Adrenal gland (tissue), 12 donors: Measurements from ENCODE around the gene NDUFS8. TPM values are rescaled to one million over a fixed set of nuclear protein-coding genes. Genes with fewer than 3 reads are reported as not detected.

Experiments
- DNase-seq, 7 donors: peaks; one replicate each; pipeline ENCODE4 v3.0.0-alpha.2; 2019 to 2020
- H3K27ac ChIP-seq, 5 donors: fragments of 200-600 bp; sonication (generic) in 4 of 5; 1 replicate in 3 of 5; 2 replicates in 2 of 5; pipeline versions ENCODE4 v1.5.1 to v1.8.0; 2016 to 2020; ENCODE audit warnings: mild to moderate bottlenecking in 1 of 5
- H3K27me3 ChIP-seq: fragments of 200-600 bp; 2 replicates; pipeline ENCODE4 v1.8.0; 2021
- H3K36me3 ChIP-seq, 2 donors: fragments of 200-600 bp; replicated peaks in 1 of 2; 1 replicate in 1 of 2; 2 replicates in 1 of 2; pipeline versions ENCODE4 v1.5.1 to v1.8.0; 2018 to 2022
- H3K4me1 ChIP-seq, 2 donors: fragments of 200-600 bp; replicated peaks in 1 of 2; 1 replicate in 1 of 2; 2 replicates in 1 of 2; pipeline versions ENCODE4 v1.5.1 to v1.8.0; 2018 to 2021
- H3K4me3 ChIP-seq, 4 donors: fragments of 200-600 bp; sonication (generic) in 3 of 4; one replicate each; pipeline ENCODE4 v1.5.1; 2016 to 2018
- H3K9me3 ChIP-seq, 3 donors: fragments of 200-600 bp; sonication (generic) in 1 of 3; replicated peaks in 1 of 3; 1 replicate in 2 of 3; 2 replicates in 1 of 3; pipeline versions ENCODE4 v1.5.1 to v1.8.0; 2016 to 2021
- POLR2A ChIP-seq, 2 donors: fragments of 450-650 bp; IDR thresholded peaks; one replicate each; pipeline ENCODE4 v1.6.1; 2017; ENCODE audit warnings: antibody characterized with exemption in 2 of 2, mild to moderate bottlenecking in 2 of 2, moderate library complexity in 1 of 2
- WGBS, 4 donors: extraction: QIAGEN DNeasy Blood & Tissue Kit in 2 of 4; methylation state at CpG; one replicate each; pipeline versions ENCODE4 v1.1.5 to v1.1.7; 2013 to 2017; 5-methylcytosine and 5-hydroxymethylcytosine counted together
- intact Hi-C, 2 donors: fragments of 100-400 bp; cut with DNase I; formaldehyde crosslinking; loops; one replicate each; pipeline versions ENCODE4 v1.14.1 to v1.15.0; 2022 to 2023
- polyA plus RNA-seq, 3 donors: library from polyadenylated mRNA; stranded (reverse); fragments of 200-250 nt in 2 of 3; fragments of 350-450 nt in 1 of 3; fragmentation: Illumina TruSeq in 1 of 3; extraction: RNeasy Lipid Tissue Mini Kit (QIAGEN cat#74804) in 1 of 3; gene quantifications; one replicate each; pipeline ENCODE4 v1.2.3, GENCODE V29; 2013 to 2014
- total RNA-seq, 9 donors: library from RNA; depleted of rRNA in 4 of 9; stranded (reverse); fragments of >200 nt in 4 of 9; fragments of 120-200 nt in 1 of 9; fragmentation: NEBNext Ultra II Directional in 1 of 9; extraction: Animal tissue kit (Norgen Biotek cat#: 25700) in 1 of 9; gene quantifications; one replicate each; pipeline versions ENCODE4 v1.1.0 to v1.2.4, GENCODE V29; 2013 to 2023
- TF ChIP-seq, protein P1 (sequence below), 6 experiments: fragments of 450-650 bp in 4 of 6; fragments of 200-600 bp in 2 of 6; sonication (generic) in 1 of 6; IDR thresholded peaks; 1 replicate in 5 of 6; 2 replicates in 1 of 6; pipeline versions ENCODE4 v1.5.1 to v1.8.0; 2016 to 2021; ENCODE audit warnings: antibody characterized with exemption in 6 of 6, mild to moderate bottlenecking in 2 of 6, moderate library complexity in 1 of 6
- donor health status: healthy with polysubstance abuse.
- donor health status: Bipolar disorder and iron deficiency.
- donor health status: DM: yes; HTN: yes; CAD: no.
- donor health status: DM: no; HTN: no; CAD: no.
- donor health status: DM: no; HTN: no; CAD: no.
- donor health status: DM: yes; HTN: yes; CAD: no.

NDUFS8 gene
- total and polyA plus RNA-seq, 12 donors, result 199 to 1,037 (median 520) TPM

DNA sequence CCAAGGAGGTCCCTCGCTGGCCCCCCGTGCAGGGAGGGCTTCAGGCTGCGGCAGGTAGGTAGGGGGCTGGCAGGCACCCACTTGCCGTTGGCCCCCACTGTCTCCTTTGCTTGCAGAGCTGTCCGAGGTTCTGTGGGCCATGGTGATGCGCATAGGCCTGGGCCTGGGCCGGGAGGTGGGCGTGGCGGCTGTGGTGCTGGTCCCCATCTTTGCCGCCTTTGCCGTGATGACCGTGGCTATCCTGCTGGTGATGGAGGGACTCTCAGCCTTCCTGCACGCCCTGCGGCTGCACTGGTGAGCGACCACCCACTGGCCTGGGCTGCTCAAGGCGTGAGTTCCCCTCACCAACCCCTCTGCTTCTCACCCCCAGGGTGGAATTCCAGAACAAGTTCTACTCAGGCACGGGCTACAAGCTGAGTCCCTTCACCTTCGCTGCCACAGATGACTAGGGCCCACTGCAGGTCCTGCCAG, 19.9 kb downstream of the NDUFS8 start:
- Histone ChIP-seq H3K36me3 (peaks cover 0 to 63% of the 10 kb centered on the region in 2 donors), H3K27me3 (no peaks in the 10 kb centered on the region), H3K4me1 (no peaks in the 10 kb centered on the region), H3K9me3 (no peaks in the 10 kb centered on the region), H3K27ac (peak overlapping the region in 1 of 5 donors; percentile 54), H3K4me3 (no peak overlapping the region)
- TF ChIP-seq, protein P1, sequence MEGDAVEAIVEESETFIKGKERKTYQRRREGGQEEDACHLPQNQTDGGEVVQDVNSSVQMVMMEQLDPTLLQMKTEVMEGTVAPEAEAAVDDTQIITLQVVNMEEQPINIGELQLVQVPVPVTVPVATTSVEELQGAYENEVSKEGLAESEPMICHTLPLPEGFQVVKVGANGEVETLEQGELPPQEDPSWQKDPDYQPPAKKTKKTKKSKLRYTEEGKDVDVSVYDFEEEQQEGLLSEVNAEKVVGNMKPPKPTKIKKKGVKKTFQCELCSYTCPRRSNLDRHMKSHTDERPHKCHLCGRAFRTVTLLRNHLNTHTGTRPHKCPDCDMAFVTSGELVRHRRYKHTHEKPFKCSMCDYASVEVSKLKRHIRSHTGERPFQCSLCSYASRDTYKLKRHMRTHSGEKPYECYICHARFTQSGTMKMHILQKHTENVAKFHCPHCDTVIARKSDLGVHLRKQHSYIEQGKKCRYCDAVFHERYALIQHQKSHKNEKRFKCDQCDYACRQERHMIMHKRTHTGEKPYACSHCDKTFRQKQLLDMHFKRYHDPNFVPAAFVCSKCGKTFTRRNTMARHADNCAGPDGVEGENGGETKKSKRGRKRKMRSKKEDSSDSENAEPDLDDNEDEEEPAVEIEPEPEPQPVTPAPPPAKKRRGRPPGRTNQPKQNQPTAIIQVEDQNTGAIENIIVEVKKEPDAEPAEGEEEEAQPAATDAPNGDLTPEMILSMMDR (IDR thresholded peaks at IDR 0.05), result no peak
- TF ChIP-seq POLR2A (IDR thresholded peaks at IDR 0.05), result no peak
- WGBS, 4 donors, result 92 to 99% (median 92%) methylated on average over 10 to 18 of the region's 18 CpGs
- intact Hi-C loops, result no loop called here
- DNase-seq, result peak in 1 of 7 donors; percentile 51

DNA sequence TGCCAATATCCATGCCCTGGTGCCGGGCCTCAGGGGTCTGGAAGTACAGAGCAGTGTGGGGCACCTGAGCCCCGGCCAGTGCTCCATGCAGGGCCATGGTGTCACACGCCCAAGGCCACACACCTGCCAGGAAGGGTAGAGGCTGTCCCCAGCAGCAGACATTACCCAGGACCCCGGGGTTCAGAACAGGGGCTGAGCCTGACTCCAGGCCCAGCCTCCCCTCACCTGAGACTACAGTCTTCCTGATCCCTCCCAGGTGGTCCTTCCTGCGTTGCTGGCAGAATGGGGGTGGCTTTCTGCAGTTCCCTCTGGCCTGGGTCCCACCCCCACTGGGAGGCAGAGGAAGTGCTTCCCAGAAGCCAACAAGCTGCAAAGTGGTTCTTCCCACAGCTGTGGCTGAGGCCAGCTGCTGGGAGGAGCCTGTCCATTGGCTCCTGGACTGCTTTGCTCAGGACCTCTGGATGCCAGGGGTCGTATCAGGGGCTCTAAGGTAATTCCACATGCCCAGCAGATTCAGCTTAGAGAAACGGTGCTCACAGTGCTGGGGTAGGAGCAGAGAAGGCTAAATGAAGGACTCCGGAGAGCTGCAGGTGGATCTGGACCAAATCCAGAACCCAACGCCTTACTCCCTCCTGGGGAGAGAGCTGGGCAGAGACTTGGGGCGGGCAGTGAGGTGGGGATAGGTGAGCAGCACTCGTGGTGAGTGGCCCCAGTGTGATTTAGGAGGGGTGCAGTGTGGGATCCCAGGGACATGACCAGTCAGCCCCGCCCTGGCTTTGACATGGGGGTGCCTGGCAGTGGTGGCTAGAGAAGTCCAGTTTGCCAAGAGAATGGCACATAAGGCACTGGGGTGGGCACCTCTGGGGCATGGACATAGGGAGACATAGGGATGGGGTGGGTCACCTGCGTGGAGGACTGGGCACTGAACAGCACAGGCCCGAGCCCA, 21.0 kb downstream of the NDUFS8 start:
- no peak overlapping the region for H3K4me3 ChIP-seq
- TF ChIP-seq POLR2A (IDR thresholded peaks at IDR 0.05), result no peak
- TF ChIP-seq, protein P1 (IDR thresholded peaks at IDR 0.05), result no peak
- DNase-seq, result peak in 3 of 7 donors; percentile 23 to 55 (median 32)
- H3K27me3 ChIP-seq, result no peaks in the 10 kb centered on the region
- peaks cover 0 to 53% of the 10 kb centered on the region in 2 donors for H3K36me3 ChIP-seq
- H3K4me1 ChIP-seq, result no peaks in the 10 kb centered on the region
- 74 to 83% (median 81%) methylated on average over 8 to 14 of the region's 14 CpGs for WGBS, 4 donors
- no peaks in the 10 kb centered on the region for H3K9me3 ChIP-seq
- H3K27ac ChIP-seq, result peak overlapping the region in 2 of 5 donors; percentile 14 to 54
- intact Hi-C loops, result no loop called here

GRCh38 chr11:68052137-68052873, 21.8 kb downstream of the NDUFS8 start:
- Histone ChIP-seq H3K4me3 (no peak overlapping the region), H3K36me3 (peaks cover 0 to 49% of the 10 kb centered on the region in 2 donors), H3K27ac (peak overlapping the region in 1 of 5 donors; percentile 64), H3K27me3 (no peaks in the 10 kb centered on the region), H3K4me1 (no peaks in the 10 kb centered on the region), H3K9me3 (no peaks in the 10 kb centered on the region)
- TF ChIP-seq, protein P1 (IDR thresholded peaks at IDR 0.05), result no peak
- TF ChIP-seq POLR2A (IDR thresholded peaks at IDR 0.05), result no peak
- no peak for DNase-seq
- WGBS, 4 donors, result 88 to 92% (median 90%) methylated on average over 15 of the region's 15 CpGs
- intact Hi-C loops, result no loop called here

GRCh38 chr11:68053117-68053516, 22.6 kb downstream of the NDUFS8 start:
- Histone ChIP-seq H3K4me3 (no peak overlapping the region), H3K27ac (peak overlapping the region in 2 of 5 donors; percentile 55 to 64), H3K4me1 (no peaks in the 10 kb centered on the region), H3K27me3 (no peaks in the 10 kb centered on the region), H3K36me3 (peaks cover 0 to 42% of the 10 kb centered on the region in 2 donors), H3K9me3 (no peaks in the 10 kb centered on the region)
- peak in 6 of 7 donors; percentile 42 to 72 (median 67) for DNase-seq
- intact Hi-C loops, result no loop called here
- TF ChIP-seq, protein P1 (IDR thresholded peaks at IDR 0.05), result no peak
- TF ChIP-seq POLR2A (IDR thresholded peaks at IDR 0.05), result peak in 1 of 2 donors; percentile 13
- 40 to 48% (median 41%) methylated on average over 3 to 9 of the region's 9 CpGs; no CpG with 5 or more reads in 1 of the 4 donors for WGBS, 4 donors
